Astrocyte of the cerebellum (primary cell): ENCODE measurements around the gene UMAD1.

Experiments used
- DNase-seq: peaks from one replicate; pipeline ENCODE4 v3.0.0-alpha.2; 2011; ENCODE audit warnings: low read depth
- H3K4me3 ChIP-seq: 2 replicates; pipeline ENCODE4 v1.5.1; 2011; ENCODE audit warnings: mild to moderate bottlenecking, low read depth, low read length, moderate library complexity
- in situ Hi-C: cut with HindIII; loops from 2 replicates; pipeline ENCODE4 v1.10.0; 2017; ENCODE audit warnings: low sequenced_read_pairs
- TF ChIP-seq, protein P1 (sequence below): IDR thresholded peaks from 2 replicates; pipeline ENCODE4 v1.5.1; 2012; ENCODE audit warnings: low read length, low read depth, moderate library complexity, mild to moderate bottlenecking; ENCODE audit errors: missing control alignments

The UMAD1 gene

DNA sequence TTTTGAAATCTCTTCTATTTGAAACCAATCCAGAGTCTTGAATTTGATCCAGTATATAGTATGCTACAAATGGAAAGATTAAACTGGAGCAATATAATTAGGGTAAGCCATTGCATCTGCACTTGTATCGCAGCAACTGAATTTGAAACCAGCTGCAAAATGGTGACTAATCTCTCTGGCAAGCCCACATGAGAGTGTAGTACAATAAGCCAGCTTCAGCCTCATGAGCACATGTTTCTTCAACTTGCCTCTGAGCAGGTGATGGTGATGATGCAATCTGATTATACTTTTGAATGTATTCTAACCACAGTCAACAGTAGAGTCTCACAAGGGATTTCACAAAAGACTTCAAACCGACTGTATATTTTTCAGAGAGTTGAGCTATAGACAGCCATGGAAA lies 78.7 kb downstream of the UMAD1 start:
- in situ Hi-C loops, result no loop called here
- H3K4me3 ChIP-seq, result no peak overlapping the region
- TF ChIP-seq, protein P1, sequence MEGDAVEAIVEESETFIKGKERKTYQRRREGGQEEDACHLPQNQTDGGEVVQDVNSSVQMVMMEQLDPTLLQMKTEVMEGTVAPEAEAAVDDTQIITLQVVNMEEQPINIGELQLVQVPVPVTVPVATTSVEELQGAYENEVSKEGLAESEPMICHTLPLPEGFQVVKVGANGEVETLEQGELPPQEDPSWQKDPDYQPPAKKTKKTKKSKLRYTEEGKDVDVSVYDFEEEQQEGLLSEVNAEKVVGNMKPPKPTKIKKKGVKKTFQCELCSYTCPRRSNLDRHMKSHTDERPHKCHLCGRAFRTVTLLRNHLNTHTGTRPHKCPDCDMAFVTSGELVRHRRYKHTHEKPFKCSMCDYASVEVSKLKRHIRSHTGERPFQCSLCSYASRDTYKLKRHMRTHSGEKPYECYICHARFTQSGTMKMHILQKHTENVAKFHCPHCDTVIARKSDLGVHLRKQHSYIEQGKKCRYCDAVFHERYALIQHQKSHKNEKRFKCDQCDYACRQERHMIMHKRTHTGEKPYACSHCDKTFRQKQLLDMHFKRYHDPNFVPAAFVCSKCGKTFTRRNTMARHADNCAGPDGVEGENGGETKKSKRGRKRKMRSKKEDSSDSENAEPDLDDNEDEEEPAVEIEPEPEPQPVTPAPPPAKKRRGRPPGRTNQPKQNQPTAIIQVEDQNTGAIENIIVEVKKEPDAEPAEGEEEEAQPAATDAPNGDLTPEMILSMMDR, result no peak
- peak; percentile 96 for DNase-seq

DNA sequence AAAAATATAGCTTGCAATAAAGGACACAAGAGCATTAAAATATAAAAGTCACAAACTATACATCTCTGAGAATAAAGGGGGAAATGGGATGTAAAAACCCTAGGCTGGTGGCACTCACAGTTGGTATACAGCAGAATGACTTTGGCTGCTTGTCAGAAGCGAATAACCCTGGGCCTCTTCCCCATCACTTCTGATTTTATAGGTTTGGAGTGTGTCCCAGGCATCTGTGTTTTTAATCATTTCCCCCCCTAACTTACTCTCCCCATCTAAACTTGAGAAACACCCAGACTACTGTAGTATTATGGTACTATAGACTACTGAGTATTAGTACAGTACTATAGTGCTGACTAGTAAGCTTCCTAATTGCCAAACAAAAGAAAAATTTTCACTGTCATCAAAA lies 79.6 kb downstream of the UMAD1 start:
- no peak overlapping the region for H3K4me3 ChIP-seq
- in situ Hi-C loops, result no loop called here
- TF ChIP-seq, protein P1, result no peak
- no peak for DNase-seq

DNA sequence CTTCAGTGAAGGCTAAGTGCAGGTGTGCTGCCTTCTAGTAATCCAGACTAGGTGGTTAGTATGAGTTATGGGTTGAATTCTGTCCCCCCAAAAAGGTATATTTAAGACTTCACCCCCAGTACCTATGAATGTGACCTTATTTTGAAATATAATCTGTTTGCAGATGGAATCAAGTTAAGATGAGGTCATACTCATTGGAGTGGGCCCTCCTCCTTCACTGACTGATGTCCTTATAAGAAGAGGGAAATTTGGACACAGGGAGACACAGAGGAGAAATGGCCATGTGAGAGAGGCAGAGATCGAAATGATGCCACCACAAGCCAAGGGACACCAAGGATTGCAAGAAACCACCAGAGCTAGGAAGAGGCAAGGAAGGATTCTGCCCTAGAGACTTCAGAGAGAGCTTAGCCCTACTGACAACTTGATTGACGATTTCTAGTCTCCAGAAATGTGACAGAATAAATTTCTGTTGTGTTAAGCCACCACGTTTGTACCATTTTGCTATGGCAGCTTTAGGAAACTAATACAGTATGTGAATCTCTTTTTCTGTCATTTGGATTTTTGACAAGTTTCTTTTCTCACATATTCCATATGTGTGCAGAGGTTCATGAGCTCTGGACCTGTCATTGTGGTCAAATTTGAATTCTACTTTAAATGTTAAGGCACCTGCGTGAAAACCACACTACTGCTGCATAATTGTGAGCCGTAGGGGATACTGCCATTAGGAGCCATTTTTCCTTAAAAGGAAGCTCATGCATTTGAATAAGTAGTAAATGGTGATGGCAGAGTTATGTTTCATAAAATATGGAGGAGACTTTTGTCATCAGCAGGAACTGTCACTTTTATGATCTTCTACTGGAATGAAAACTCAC lies 80.4 kb downstream of the UMAD1 start:
- TF ChIP-seq, protein P1, result no peak
- H3K4me3 ChIP-seq, result no peak overlapping the region
- in situ Hi-C loops, result no loop called here
- no peak for DNase-seq

DNA sequence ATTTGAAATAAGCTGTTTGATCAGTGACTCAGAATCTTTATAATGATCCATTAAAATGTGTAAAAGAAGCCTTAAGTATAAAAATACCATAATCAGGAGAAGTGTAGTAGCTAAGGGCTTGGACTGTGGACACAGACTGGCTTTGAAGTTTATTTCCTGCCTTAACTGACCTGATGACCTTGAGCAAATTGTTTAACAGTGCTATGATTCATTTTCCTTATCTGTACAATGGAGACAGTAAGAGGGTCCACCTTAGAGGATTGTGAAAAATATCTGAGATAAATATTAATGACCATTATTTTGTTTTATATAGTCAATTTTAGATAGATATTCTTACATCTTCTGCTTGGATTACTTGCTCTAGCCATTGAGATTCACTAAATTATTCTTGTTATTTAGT lies 91.2 kb downstream of the UMAD1 start:
- no peak overlapping the region for H3K4me3 ChIP-seq
- no peak for DNase-seq
- in situ Hi-C loops, result no loop called here
- TF ChIP-seq, protein P1, result no peak

DNA sequence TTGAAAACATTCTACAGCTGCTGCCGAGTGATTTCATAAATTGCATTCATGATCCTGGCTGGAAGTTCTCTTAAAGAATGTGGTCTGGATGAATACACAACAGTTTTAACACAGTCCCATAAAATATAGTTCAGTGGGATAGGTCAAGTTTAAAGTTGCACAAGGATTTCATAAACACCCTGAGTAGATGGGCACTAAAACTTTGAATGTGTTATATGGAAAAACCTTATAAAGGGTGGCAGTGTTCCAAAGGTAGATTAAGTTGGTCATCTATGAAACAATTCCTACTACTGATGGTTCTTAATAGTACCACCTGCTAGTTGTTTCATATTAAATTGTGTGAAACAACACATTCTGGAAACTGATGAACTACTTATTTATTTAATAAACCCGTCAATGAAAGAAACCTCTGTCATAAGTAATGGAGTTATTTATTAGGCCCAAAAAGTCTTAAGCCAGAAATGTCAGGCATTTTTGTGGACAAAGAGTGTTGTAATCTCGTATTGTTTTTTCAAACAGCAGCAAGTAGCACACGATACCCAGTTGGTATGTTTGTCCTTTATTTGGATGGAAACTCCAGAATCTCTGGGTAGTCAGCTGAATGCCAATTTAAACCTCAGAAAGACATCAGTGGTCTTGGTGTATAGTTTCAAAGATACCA lies 92.2 kb downstream of the UMAD1 start:
- no peak overlapping the region for H3K4me3 ChIP-seq
- TF ChIP-seq, protein P1, result no peak
- peak; percentile 54 for DNase-seq
- in situ Hi-C loops, result no loop called here

DNA sequence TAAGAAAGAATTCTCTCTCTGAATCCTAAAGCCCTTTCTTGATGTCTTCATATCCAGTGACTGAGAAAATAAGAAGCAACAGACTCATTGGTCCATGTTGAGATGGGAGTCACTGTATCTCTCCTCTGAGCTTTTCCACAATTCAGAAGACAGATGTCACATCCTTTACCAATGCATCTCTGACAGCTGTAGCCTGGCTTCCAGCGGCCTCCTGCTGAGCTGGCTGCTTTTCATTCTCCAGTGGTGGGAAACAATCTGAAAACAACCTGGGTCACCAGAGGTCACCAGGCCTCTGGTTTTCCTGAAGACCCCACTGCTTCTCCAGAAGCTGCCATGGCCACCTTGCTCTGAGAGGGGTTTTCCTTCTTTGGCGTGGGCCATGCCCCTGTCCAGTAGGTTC lies 96.1 kb downstream of the UMAD1 start:
- TF ChIP-seq, protein P1, result no peak

More for the DNA sequence above, 96.1 kb downstream of the UMAD1 start:
- in situ Hi-C loops, result no loop called here
- no peak for DNase-seq
- no peak overlapping the region for H3K4me3 ChIP-seq
